Testis (tissue), 3 donors: ENCODE results near the gene SOBP. TPM values are rescaled to one million over a fixed set of nuclear protein-coding genes. Genes with fewer than 3 reads are reported as not detected.
A peak's percentile ranks its signal among the peaks of the same experiment; 100 is the strongest.

Experiments used
- DNase-seq: peaks from one replicate; pipeline ENCODE4 v3.0.0-alpha.2; 2019
- H3K27ac ChIP-seq, 2 donors: fragments of 200-600 bp; sonication (generic); one replicate each; pipeline ENCODE4 v1.5.1; 2019
- H3K27me3 ChIP-seq: fragments of 200-600 bp; sonication (generic); one replicate; pipeline ENCODE4 v1.5.1; 2019
- H3K36me3 ChIP-seq: fragments of 200-600 bp; sonication (generic); one replicate; pipeline ENCODE4 v1.5.1; 2017; ENCODE audit warnings: low read depth; ENCODE audit errors: missing control alignments
- H3K4me1 ChIP-seq: fragments of 200-600 bp; sonication (generic); one replicate; pipeline ENCODE4 v1.5.1; 2019
- H3K4me3 ChIP-seq, 2 donors: fragments of 200-600 bp; sonication (generic); one replicate each; pipeline ENCODE4 v1.5.1; 2017 to 2019
- H3K9me3 ChIP-seq: fragments of 200-600 bp; sonication (generic); one replicate; pipeline ENCODE4 v1.5.1; 2017
- POLR2A ChIP-seq: fragments of 450-650 bp; IDR thresholded peaks from one replicate; pipeline ENCODE4 v1.6.1; 2017; ENCODE audit warnings: antibody characterized with exemption, mild to moderate bottlenecking, moderate library complexity
- WGBS, 2 donors: methylation state at CpG; one replicate each; pipeline ENCODE4 v1.1.5; 2018; 5-methylcytosine and 5-hydroxymethylcytosine counted together
- intact Hi-C: fragments of 100-400 bp; cut with DNase I; formaldehyde crosslinking; loops from one replicate; pipeline ENCODE4 v1.15.1; 2023; ENCODE audit warnings: low total_unique reads
- polyA plus RNA-seq: library from polyadenylated mRNA; stranded (reverse); fragments of 350-450 nt; fragmentation: Illumina TruSeq; extraction: RNeasy Lipid Tissue Mini Kit (QIAGEN cat#74804); gene quantifications from one replicate; pipeline ENCODE4 v1.2.3, GENCODE V29; 2014; ENCODE audit warnings: low read depth, low replicate concordance; ENCODE audit not compliant: insufficient read depth
- total RNA-seq, 2 donors: library from RNA; depleted of rRNA; stranded (reverse); fragments of >200 nt; gene quantifications; one replicate each; pipeline ENCODE4 v1.2.3, GENCODE V29; 2016
- TF ChIP-seq, protein P1 (sequence below), 3 experiments: fragments of 450-650 bp in 2 of 3; fragments of 200-600 bp in 1 of 3; sonication (generic) in 1 of 3; IDR thresholded peaks; one replicate each; pipeline ENCODE4 v1.5.1; 2016 to 2019; ENCODE audit warnings: antibody characterized with exemption in 3 of 3, mild to moderate bottlenecking in 2 of 3, moderate library complexity in 1 of 3

SOBP gene
- total and polyA plus RNA-seq, 3 donors from 2014 or later = 13.9 to 27.2 (median 17.2) TPM

DNA sequence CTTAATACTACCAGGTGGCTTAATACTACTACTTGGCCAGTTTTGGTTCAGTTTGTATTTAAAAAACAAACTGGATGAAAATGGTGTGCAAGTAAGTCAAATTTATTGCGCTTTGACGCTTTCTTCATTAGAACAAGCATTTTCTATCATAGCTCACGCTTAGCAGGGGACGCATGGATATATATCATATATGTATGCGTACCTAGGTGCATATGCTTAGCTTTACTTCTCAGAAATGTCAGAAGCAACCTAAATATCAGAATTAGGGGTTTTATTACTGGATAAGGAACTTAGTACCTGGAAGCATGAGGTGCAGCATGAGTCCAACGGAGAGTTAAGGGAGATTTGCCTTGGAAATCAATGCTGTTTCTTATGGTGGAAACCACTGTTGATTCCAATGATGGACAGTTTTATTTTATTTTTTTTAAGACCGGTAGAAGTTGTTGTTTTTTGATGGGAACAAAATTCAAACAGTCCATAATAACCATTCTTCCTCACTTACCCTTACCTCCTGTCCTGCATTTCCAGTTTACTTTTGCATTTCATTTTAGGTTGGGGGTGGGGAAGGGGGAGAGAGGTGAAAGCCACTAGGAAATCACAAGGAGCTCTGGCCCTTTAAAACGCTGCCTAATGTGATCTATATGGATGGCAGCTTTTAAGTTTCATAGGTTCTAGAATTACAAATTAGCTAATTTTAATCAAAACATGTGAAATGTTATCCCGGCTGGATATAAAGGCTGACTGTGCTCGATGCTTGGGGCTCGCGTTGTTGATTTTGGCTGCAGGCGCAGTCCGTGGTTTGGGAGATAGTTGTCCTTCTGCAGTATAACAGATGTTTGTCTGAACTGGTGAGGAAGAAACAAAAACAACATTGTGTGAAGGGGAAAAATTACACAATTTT lies 2.1 kb downstream of the SOBP start:
- intact Hi-C loops = no loop called here
- Histone ChIP-seq H3K4me1 (peaks cover 50% of the 10 kb centered on the region), H3K36me3 (no peaks in the 10 kb centered on the region), H3K27ac (peak overlapping the region; percentile 72 to 85), H3K4me3 (peak overlapping the region; percentile 74 to 90), H3K27me3 (no peaks in the 10 kb centered on the region), H3K9me3 (no peaks in the 10 kb centered on the region)
- DNase-seq = peak; percentile 67
- 15 to 16% methylated on average over 14 of the region's 14 CpGs for WGBS, 2 donors
- no peak for TF ChIP-seq POLR2A

DNA sequence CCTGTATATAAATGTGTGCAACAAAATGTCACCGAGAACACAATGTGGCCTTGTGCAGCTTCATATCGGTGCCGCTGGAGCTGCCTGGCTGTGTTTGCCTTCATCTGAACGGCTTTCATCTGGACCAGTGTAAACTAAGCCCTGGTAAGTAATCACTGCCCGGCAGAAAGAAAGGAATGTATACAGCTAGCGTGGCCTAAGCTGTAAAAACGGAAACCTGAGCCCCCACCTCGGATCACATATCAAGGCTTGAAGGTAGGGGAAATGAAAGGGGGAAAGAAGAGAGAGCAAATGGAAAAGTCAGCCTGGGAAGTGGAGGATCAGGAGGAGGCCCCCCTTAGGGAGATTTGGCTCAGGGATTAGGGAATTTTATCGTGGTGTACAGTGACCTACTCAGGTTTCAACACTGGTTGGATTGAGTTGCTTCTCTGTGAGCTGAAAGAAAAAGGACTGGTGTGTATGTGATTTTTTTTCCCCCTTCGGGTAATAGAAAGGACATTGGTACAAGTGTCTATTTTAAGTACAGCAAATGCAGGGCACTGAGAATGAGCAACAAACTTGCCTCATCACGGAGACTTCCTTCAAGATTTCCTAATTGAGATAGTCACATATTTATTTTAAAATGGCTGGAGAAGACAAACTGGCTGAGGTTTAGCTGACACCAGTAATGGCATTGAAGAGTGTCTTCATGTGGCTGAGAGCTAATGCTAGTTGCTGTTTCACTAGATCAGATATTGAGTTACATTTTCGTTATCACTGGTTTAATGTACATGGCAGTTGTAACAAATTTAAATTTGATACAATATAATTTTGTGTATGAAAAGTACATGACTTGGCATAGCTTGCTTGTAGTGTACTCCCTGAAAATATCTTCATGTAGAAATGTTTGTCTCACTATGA lies 3.5 kb downstream of the SOBP start:
- no peaks in the 10 kb centered on the region for H3K36me3 ChIP-seq
- 10 to 12% methylated on average over 12 of the region's 12 CpGs for WGBS, 2 donors
- no peaks in the 10 kb centered on the region for H3K27me3 ChIP-seq
- DNase-seq = peak; percentile 33
- H3K9me3 ChIP-seq = no peaks in the 10 kb centered on the region
- peak overlapping the region; percentile 13 to 90 for H3K4me3 ChIP-seq
- intact Hi-C loops = no loop called here
- TF ChIP-seq, protein P1, sequence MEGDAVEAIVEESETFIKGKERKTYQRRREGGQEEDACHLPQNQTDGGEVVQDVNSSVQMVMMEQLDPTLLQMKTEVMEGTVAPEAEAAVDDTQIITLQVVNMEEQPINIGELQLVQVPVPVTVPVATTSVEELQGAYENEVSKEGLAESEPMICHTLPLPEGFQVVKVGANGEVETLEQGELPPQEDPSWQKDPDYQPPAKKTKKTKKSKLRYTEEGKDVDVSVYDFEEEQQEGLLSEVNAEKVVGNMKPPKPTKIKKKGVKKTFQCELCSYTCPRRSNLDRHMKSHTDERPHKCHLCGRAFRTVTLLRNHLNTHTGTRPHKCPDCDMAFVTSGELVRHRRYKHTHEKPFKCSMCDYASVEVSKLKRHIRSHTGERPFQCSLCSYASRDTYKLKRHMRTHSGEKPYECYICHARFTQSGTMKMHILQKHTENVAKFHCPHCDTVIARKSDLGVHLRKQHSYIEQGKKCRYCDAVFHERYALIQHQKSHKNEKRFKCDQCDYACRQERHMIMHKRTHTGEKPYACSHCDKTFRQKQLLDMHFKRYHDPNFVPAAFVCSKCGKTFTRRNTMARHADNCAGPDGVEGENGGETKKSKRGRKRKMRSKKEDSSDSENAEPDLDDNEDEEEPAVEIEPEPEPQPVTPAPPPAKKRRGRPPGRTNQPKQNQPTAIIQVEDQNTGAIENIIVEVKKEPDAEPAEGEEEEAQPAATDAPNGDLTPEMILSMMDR (IDR thresholded peaks at IDR 0.05) = no peak
- TF ChIP-seq POLR2A = no peak
- peaks cover 50% of the 10 kb centered on the region for H3K4me1 ChIP-seq
- H3K27ac ChIP-seq = peak overlapping the region; percentile 72 to 85

DNA sequence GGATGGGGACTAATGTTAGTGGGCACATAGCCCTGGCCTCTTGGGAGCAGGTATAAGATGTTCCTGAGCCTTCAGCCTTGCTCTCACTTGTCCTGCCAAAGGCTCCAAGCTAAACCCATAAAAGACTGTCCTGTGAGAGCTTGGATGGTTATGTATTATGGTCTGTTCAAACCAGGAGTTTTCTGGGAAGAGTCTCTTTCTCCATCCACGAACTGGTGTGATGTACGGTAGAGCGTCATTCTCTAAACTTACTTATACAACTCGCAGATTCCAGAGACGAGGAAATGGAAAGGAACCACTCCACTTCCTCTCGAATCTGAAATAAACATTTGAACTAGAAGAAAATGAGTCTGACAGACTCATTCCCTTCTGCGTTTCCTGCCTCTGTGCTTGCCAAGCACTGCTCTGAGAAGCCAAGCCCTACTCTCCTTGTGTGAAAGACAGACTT lies 5.3 kb downstream of the SOBP start:
- TF ChIP-seq, protein P1 (IDR thresholded peaks at IDR 0.05) = no peak
- no peak for TF ChIP-seq POLR2A
- intact Hi-C loops = no loop called here
- Histone ChIP-seq H3K9me3 (no peaks in the 10 kb centered on the region), H3K4me1 (peaks cover 50% of the 10 kb centered on the region), H3K27me3 (no peaks in the 10 kb centered on the region), H3K4me3 (no peak overlapping the region), H3K36me3 (no peaks in the 10 kb centered on the region), H3K27ac (peak overlapping the region; percentile 75 to 83)
- peak; percentile 43 for DNase-seq
- 34 to 38% methylated on average over 7 of the region's 7 CpGs for WGBS, 2 donors

DNA sequence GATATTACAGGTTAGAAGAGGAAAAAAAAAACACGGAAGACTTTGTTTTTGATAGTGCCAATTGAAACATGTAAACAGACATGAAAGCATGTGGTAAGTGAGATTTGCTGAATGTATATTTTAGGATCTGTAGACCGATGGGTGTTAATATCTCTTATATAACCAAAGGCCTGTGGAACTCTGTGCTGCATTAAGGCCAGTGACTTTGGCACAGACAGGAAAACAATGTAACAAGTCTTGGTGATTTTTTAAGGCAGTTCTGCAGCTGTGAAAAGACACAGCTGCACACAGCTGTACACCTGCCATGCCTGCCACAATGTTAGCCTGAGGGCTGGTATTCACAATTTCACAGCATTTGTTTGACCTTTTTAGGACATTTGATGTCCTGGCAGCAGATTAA lies 6.1 kb downstream of the SOBP start:
- no peak for DNase-seq
- intact Hi-C loops = no loop called here
- Histone ChIP-seq H3K36me3 (no peaks in the 10 kb centered on the region), H3K4me1 (peaks cover 50% of the 10 kb centered on the region), H3K4me3 (no peak overlapping the region), H3K27me3 (no peaks in the 10 kb centered on the region), H3K27ac (peak overlapping the region in 1 of 2 donors; percentile 75), H3K9me3 (no peaks in the 10 kb centered on the region)
- no peak for TF ChIP-seq POLR2A
- TF ChIP-seq, protein P1 (IDR thresholded peaks at IDR 0.05) = no peak
- 35 to 60% methylated on average over 2 of the region's 2 CpGs for WGBS, 2 donors
